GM18505 (cell line): ENCODE results near the gene SIGLEC11.
"Not testable (repeated sequence)": the region's sequence is repeated elsewhere in the genome, so short reads cannot be mapped to it uniquely, and the experiment has no call there.

Experiments used
- ATAC-seq: cut with Tn5 transposase; IDR thresholded peaks from one replicate; pipeline ENCODE4 v1.9.1; 2021; ENCODE audit not compliant: unreplicated experiment
- POLR2A ChIP-seq: IDR thresholded peaks from 4 replicates; pipeline ENCODE4 v1.6.1; 2011; ENCODE audit warnings: borderline replicate concordance; ENCODE audit not compliant: insufficient read depth, insufficient read length; ENCODE audit errors: extremely low read depth

SIGLEC11 gene

DNA sequence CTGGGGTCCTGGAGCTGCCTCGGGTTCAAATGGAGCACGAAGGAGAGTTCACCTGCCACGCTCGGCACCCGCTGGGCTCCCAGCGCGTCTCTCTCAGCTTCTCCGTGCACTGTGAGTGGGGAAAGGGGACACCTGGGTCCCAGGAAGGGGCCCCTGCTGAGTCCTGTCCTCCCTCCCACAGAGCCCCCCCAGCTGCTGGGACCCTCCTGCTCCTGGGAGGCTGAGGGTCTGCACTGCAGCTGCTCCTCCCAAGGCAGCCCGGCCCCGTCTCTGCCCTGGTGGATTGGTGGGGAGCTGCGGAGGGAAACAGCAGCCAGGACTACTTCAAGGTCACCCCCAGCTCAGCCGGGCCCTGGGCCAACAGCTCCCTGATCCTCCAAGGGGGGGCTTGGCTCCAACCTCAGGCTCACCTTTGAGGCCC, 11.0 kb upstream of the SIGLEC11 start:
- no peak for ATAC-seq
- TF ChIP-seq POLR2A, result no peak

DNA sequence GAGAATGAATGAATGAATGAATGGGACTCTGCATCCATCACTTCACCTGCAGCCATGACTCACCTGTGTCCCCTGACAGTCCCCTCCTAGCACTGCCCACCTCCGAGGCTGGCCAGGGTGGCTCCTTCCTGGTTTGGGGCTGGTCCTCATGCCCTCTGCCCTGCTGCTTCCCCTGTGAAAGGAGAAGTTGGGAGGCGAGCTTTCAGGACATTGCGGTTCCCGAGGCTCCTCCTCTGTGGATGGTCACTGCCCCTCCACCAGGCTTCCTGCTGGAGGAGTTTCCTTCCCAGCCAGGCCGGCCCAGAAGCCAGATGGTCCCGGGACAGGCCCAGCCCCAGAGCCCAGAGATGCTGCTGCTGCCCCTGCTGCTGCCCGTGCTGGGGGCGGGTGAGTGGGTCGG, 8.4 kb upstream of the SIGLEC11 start:
- ATAC-seq, result not testable (repeated sequence)

DNA sequence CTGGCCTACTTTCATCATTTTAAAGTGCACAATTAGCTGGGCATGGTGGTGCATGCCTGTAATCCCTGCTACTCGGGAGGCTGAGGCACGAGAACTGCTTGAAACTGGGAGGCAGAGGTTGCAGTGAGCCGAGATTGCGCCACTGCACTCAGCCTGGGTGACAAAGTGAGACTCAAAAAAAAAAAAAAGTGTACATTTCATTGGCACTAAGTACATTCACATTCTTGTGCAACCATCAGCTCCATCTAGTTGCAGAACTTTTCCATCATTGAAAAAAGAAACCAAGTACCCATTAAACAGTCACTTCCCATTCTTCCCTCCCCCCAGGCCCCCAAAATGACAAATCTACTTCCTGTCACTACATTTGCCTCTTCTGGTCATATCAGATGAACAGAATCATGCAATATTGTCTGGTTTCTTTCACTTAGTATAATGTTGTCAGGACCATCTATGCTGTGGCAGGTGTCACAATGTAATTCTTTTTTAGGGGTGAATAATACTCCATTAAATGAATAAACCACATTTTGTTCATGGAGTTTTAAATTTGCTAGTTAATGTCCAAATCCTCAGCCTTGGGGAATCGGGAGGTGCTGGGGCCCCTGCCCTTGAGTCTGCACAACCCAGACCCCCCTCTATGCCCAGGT, 7.4 kb upstream of the SIGLEC11 start:
- no peak for ATAC-seq
- no peak for TF ChIP-seq POLR2A

DNA sequence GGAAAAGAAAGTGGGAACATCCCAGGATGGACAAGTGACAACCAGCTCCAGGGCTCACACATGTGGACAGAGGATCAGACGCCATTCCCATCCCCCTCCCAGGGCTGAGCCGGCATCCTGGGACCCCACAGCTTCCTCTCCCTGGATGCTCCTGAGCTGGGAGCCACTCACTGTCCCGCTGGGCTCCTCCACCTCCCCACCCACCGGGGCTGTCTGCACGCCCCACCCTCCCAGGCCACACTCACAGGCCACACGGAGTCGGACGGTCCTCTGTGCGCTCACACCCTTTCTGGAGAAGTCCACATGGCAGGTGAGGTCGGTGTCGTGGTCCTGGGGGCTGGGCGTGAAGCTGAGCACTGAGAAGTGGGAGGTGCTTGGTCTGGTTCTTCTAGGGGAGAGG, 1.1 kb downstream of the SIGLEC11 start:
- ATAC-seq, result not testable (repeated sequence)

DNA sequence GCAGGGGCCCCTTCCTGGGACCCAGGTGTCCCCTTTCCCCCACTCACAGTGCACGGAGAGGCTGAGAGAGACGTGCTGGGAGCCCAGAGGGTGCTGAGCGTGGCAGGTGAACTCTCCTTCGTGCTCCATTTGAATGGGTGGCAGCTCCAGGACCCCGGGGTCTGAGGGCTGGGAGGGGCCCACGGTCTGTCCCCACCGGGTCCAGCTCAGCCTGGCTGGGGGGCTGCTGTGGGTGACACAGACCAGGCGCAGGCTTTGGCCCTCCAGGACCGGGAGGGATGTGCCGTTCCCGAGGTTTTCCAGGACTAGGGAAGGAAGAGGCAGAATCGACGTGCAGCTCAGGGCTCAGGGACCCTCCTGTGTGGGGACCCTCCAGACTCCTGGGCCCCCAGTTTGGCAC, 2.4 kb downstream of the SIGLEC11 start:
- ATAC-seq, result not testable (repeated sequence)

DNA sequence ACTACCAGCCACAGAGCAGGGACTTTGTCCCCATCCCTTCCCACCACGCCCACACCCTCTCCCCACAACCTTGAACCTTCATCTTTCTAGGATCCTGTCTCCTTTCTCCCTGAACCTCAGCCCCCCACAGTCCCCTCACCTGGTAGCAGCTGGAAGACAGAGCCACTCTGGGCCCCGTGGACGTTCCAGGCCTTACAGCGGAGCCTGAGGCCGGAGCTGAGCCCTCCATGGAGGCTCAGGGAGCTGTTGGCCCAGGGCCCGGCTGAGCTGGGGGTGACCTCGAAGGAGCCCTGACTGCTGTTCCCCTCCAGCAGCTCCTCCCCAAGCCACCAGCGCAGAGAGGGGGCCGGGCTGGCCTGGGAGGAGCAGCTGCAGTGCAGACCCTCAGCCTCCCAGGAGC, 2.8 kb downstream of the SIGLEC11 start:
- not testable (repeated sequence) for ATAC-seq

DNA sequence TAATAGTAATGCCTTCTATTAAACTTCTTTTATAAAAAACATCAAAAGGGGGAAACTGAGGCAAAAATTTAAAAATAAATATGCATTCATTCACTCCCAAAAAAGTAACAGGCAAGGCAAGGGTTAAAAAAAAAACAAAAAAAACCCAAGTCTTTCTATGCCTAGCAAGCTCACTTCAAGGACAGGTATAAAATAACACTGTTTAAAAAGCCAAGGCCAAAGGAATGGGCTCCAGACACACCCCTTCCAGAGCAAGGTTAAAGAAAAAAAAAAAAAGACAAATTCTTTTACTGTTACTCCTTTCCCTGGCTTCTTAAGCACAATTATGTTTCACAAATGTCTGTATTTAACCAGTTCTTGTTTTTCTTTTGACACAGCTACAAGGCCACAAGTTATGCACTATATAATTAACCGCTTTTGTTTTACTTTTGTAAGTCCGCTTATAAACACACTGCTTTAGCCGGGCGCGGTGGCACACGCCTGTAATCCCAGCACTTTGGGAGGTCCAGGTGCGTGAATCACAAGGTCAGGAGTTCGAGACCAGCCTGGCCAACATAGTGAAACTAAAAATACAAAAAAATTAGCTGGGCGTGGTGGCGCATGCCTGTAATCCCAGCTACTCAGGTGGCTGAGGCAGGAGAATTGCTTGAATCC, 3.6 kb downstream of the SIGLEC11 start:
- ATAC-seq, result no peak
- no peak for TF ChIP-seq POLR2A

DNA sequence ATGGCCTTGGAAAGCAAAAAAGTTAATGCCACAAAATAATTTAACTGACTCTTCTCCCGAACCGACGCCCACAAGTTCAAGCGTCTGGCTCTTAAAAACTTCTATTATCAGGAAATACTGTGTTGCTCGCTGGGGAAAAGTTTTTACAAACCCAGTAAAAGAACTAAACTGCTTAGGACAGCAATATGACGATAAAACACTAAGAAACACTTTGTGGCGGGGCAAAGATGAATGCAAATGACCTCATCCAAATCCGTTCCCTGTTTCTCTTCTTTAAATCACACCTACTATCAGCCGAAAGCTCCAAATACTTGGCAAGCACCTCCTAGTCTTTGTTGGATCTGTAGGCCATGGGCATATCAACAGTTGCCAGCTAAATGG, 4.9 kb downstream of the SIGLEC11 start:
- no peak for ATAC-seq
- TF ChIP-seq POLR2A, result no peak

DNA sequence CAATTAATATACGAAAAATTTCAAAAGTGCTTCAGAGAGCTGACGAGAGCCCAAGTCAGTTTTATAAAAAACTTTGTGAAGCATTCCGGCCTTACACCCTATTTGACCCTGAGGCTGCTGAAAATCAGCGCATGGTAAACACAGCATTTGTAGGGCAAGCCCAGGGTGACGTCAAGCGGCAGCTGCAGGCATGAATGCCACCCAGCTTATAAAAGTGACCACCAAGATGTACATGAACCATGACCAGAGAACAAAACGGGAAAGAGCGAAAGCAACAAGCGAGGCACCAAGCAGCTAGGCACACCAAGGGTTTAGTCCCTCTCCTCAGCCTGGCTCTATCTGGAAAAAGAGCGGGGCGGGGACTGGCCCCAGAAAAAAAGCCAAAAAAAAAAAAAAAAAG, 6.0 kb downstream of the SIGLEC11 start:
- TF ChIP-seq POLR2A, result no peak
- no peak for ATAC-seq

DNA sequence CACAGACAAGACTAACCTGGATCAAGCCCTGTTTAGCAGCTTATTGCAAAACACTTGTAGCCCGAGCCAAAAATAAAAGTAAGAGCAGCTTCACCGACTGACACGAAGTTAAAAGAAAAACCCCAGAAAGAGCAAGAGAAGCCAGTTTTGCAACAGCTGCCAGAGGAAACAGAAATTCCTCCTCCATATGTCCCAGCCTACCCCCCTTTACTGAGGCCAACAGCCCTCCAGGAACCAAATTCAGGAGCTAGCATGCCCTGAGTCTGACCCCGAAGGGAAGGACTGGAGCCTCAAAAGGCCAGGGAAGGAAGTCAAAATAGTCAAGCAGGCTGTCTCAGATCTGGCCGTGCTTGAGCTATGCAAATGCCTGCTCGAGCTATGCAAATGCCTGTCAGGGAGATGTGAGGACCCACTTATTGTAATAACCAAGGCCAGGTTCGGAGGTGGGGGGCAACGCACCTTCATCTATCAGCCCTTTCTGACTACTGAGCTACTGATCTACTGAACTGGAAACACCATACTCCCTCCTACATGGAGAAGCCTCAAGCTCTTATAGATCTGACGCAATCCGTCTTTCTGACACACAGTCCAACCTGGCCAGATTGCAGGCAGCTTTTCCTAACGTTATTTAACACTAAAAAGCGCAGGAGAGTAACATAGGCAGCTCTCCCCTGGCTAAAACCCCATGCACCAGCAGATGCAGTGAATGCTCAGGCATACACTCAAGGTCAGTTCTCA, 6.7 kb downstream of the SIGLEC11 start:
- no peak for ATAC-seq

DNA sequence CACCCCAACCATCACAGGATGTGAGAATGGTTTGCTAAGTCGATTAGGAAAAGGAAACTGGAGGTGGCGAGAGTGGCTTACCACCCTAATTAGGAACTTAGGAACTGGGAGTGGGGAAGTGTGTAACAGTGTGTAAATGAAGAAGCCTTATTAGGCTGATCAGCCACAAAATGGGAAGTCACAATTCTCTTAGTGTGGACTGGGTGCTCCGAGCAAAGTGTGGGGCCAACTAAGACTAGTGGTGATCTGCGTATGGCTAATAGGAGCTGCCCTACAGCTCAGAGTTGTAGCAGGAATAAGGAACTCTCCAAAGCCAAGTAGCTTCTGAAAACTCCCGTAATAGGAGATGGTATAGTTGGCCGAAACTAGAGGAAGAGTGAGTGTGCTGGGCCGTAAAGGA, 7.6 kb downstream of the SIGLEC11 start:
- no peak for TF ChIP-seq POLR2A
- ATAC-seq, result no peak

More for the DNA sequence above, 6.7 kb downstream of the SIGLEC11 start:
- no peak for TF ChIP-seq POLR2A

DNA sequence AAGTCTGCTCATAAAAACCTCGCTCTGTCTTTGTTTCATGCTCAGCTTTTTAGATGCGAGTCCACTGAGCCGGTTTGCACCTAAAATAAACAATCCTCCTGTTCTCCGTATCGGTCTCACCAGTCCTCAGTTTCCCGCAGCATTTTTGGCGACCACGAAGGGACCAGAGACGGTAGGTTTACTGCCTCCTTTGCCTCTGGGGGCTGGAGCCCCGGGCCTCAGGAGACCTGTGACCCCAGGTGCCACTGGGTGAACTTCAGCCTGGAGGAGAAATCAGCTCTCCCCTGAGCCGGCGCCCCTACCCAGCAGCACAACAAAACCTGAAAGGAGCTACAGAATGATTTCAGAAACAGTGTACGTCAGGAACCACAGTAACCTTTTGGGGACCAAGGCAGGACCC, 8.1 kb downstream of the SIGLEC11 start:
- ATAC-seq, result no peak

DNA sequence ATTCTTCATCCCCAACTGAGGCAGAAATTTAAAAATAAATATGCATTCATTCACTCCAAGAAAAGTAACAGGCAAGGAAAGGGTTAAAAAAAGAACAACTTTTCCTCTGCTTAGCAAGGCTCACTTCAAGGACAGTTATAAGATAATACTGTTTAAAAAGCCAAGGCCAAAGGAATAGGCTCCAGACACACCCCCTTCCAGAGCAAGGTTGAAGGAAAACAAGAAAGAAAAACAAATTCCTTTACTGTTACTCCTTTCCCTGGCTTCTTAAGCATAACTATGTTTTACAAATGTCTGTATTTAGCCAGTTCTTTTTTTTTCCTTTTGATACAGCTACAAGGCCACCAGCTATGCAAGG, 8.5 kb downstream of the SIGLEC11 start:
- TF ChIP-seq POLR2A, result no peak
- ATAC-seq, result no peak

More for the DNA sequence above, 8.1 kb downstream of the SIGLEC11 start:
- no peak for TF ChIP-seq POLR2A

DNA sequence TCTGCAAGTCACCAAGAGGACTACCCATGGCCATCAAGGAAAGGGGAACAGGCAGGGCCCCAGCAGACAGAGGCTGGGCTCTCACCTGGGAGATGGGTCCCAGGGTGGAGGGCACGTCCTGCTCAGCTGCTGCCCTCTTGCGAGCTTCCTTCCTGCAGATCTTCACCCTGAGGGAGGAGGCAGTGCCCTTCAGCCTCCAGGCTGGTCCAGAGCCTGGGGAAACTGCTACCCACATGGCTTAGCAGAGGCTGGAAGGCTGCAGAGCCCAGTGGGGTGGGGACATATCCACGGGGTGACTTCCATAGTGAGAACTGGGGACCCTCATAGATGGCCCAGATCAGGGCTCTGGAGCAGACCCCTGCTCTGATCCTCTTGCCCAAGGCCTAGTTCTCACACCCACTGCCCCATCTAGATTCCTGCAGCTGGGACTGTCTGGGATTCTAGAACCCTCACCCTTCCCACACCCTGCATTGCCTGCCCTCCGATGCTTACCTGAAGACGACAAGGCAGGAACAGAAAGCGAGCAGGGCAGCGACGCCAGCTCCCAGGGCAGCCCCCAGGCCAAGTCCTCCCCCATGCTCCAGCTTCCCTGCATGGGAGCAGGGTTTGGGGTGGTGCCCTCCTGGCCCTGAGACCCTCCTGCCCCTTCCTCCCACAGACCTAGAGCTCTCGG, 9.0 kb downstream of the SIGLEC11 start:
- no peak for TF ChIP-seq POLR2A
- no peak for ATAC-seq

DNA sequence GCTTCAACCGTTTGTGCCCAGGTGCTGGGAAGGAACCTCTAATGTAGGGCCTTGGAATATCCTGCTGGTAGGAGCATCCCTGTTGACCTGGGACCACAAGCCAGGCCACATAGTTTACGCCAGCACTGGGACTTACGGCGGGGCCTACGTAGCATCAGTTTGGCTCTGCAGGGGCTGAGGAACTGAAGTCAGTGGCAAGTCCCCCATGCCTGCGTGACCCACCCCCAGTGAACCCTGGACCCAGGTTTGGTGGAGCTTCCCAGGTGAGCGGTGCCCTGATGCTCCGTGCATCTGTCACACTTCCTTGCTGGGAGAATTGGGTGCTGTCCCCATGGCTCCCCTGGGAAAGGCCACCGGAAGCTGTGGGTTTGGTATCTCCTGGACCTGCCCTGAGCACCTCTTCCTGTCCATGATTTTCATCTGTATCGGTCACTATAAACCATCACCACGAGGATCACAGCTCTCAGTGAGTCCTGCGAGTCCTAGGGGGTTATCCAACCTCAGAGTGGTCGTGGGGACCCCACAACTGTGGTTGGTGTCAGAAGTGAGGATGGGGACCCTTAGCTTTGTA, 9.9 kb downstream of the SIGLEC11 start:
- ATAC-seq, result no peak
- TF ChIP-seq POLR2A, result no peak
